ENCODE measurements around the gene CTXN2. TPM values are rescaled to one million over a fixed set of nuclear protein-coding genes. Genes with fewer than 3 reads are reported as not detected.

The CTXN2 gene
- total and polyA plus RNA-seq, 2 donors (not counting 1 experiment from before 2014, with no cell fraction given), result 0.10 TPM; not detected in 1

GRCh38 chr15:48221261-48221660 is 29.8 kb downstream of the CTXN2 start:
- no peaks in the 10 kb centered on the region for H3K79me2 ChIP-seq (ENCODE audit: control insufficient read depth, insufficient read depth, low read length)
- H3K4me2 ChIP-seq (replicated peaks; ENCODE audit: low read depth, low read length, poor library complexity, severe bottlenecking), result no peak overlapping the region
- Mint-ChIP-seq H3K27me3 (peaks cover 3% of the 10 kb centered on the region), H3K27ac (no peak overlapping the region), H3K4me3 (no peak overlapping the region), H3K4me1 (no peaks in the 10 kb centered on the region), H3K9me3 (ENCODE audit: insufficient read depth) (no peaks in the 10 kb centered on the region)
- H3K27ac ChIP-seq (ENCODE audit: low read length in 2 of 2), result no peak overlapping the region
- intact Hi-C loops (cut with micrococcal nuclease), result no loop called here
- no peaks in the 10 kb centered on the region for H3K36me3 ChIP-seq (replicated peaks in 1 of 2; ENCODE audit: control extremely low read depth in 1 of 2, control insufficient read depth in 1 of 2, extremely low read depth in 1 of 2, insufficient read depth in 2 of 2, low read length in 1 of 2)
- CTCF ChIA-PET, result no interaction called here
- no peak overlapping the region for H3K9ac ChIP-seq (ENCODE audit: low read length)
- H3K4me3 ChIP-seq (ENCODE audit: control extremely low read depth in 1 of 5, extremely low read depth in 1 of 5, insufficient read depth in 1 of 5, low read depth in 2 of 5, low read length in 4 of 5), result no peak overlapping the region
- H4K20me1 ChIP-seq (ENCODE audit: control insufficient read depth, insufficient read depth, low read length, poor library complexity, severe bottlenecking), result no peaks in the 10 kb centered on the region
- no CpG with 5 or more reads among the region's 1 CpG for WGBS (ENCODE audit: insufficient coverage)
- H3K4me1 ChIP-seq (ENCODE audit: control insufficient read depth in 2 of 2, insufficient read depth in 2 of 2, low read length in 2 of 2), result no peaks in the 10 kb centered on the region
- no peak overlapping the region for H2AFZ ChIP-seq (ENCODE audit: insufficient read depth, low read depth, low read length, poor library complexity, severe bottlenecking)
- TF ChIP-seq EZH2 (IDR thresholded peaks at IDR 0.05; ENCODE audit: borderline replicate concordance, insufficient read depth, low read depth, low read length, poor library complexity, severe bottlenecking) (no peak), CTCF (IDR thresholded peaks at IDR 0.05) (no peak)
- no peaks in the 10 kb centered on the region for H3K9me3 ChIP-seq (ENCODE audit: control extremely low read depth in 1 of 3, control insufficient read depth in 2 of 3, insufficient read depth in 1 of 3, low read length in 2 of 3)
- POLR2A ChIA-PET, result no interaction called here
- H3K27me3 ChIP-seq (replicated peaks in 1 of 4; ENCODE audit: control extremely low read depth in 1 of 4, control insufficient read depth in 3 of 4, insufficient read depth in 4 of 4, low read length in 3 of 4), result no peaks in the 10 kb centered on the region
- ATAC-seq (ENCODE audit: low read depth) (no peak), DNase-seq (no peak)

- Histone ChIP-seq H3K79me2 (ENCODE audit: control insufficient read depth, insufficient read depth, low read length) (no peaks in the 10 kb centered on the region), H3K4me1 (ENCODE audit: control insufficient read depth in 2 of 2, insufficient read depth in 2 of 2, low read length in 2 of 2) (no peaks in the 10 kb centered on the region), H3K9ac (ENCODE audit: low read length) (no peak overlapping the region), H3K36me3 (replicated peaks in 1 of 2; ENCODE audit: control extremely low read depth in 1 of 2, control insufficient read depth in 1 of 2, extremely low read depth in 1 of 2, insufficient read depth in 2 of 2, low read length in 1 of 2) (no peaks in the 10 kb centered on the region), H3K9me3 (ENCODE audit: control extremely low read depth in 1 of 3, control insufficient read depth in 2 of 3, insufficient read depth in 1 of 3, low read length in 2 of 3) (no peaks in the 10 kb centered on the region), H2AFZ (ENCODE audit: insufficient read depth, low read depth, low read length, poor library complexity, severe bottlenecking) (no peak overlapping the region), H4K20me1 (ENCODE audit: control insufficient read depth, insufficient read depth, low read length, poor library complexity, severe bottlenecking) (no peaks in the 10 kb centered on the region), H3K27me3 (replicated peaks in 1 of 4; ENCODE audit: control extremely low read depth in 1 of 4, control insufficient read depth in 3 of 4, insufficient read depth in 4 of 4, low read length in 3 of 4) (no peaks in the 10 kb centered on the region), H3K4me3 (ENCODE audit: control extremely low read depth in 1 of 5, extremely low read depth in 1 of 5, insufficient read depth in 1 of 5, low read depth in 2 of 5, low read length in 4 of 5) (no peak overlapping the region), H3K4me2 (replicated peaks; ENCODE audit: low read depth, low read length, poor library complexity, severe bottlenecking) (no peak overlapping the region), H3K27ac (ENCODE audit: low read length in 2 of 2) (no peak overlapping the region)
- H3K27ac Mint-ChIP-seq, result no peak overlapping the region
- no peaks in the 10 kb centered on the region for H3K9me3 Mint-ChIP-seq (ENCODE audit: insufficient read depth)
- intact Hi-C loops (cut with micrococcal nuclease), result no loop called here
- H3K27me3 Mint-ChIP-seq, result no peaks in the 10 kb centered on the region
- TF ChIP-seq CTCF (IDR thresholded peaks at IDR 0.05) (no peak), EZH2 (IDR thresholded peaks at IDR 0.05; ENCODE audit: borderline replicate concordance, insufficient read depth, low read depth, low read length, poor library complexity, severe bottlenecking) (no peak)
- ChIA-PET POLR2A (no interaction called here), CTCF (no interaction called here)
- ATAC-seq (ENCODE audit: low read depth) (no peak), DNase-seq (no peak)
- 93% methylated on average over 3 of the region's 4 CpGs for WGBS (ENCODE audit: insufficient coverage)
- H3K4me1 Mint-ChIP-seq, result no peaks in the 10 kb centered on the region
- no peak overlapping the region for H3K4me3 Mint-ChIP-seq
These were observed 30.4 kb downstream of the CTXN2 start for GRCh38 chr15:48221885-48222284.
